Mucosa of descending colon (tissue), 3 donors: ENCODE results near the gene PNPLA7. TPM values are rescaled to one million over a fixed set of nuclear protein-coding genes. Genes with fewer than 3 reads are reported as not detected.
"Not testable (repeated sequence)": the region's sequence is repeated elsewhere in the genome, so short reads cannot be mapped to it uniquely, and the experiment has no call there.

Experiments
- ATAC-seq: fragments of 200-7000 bp; cut with Tn5 transposase; one replicate; pipeline ENCODE4 v1.9.1; 2020; ENCODE audit warnings: mild to moderate bottlenecking, moderate library complexity
- DNase-seq, 3 donors: peaks; one replicate each; pipeline ENCODE4 v3.0.0-alpha.2; 2020
- H3K36me3 ChIP-seq: fragments of 200-600 bp; one replicate; pipeline ENCODE4 v1.8.0; 2021; ENCODE audit warnings: low read depth, mild to moderate bottlenecking
- H3K4me1 ChIP-seq: fragments of 200-600 bp; one replicate; pipeline ENCODE4 v1.8.0; 2021; ENCODE audit warnings: low read depth, mild to moderate bottlenecking
- H3K4me3 ChIP-seq: fragments of 200-600 bp; one replicate; pipeline ENCODE4 v1.8.0; 2021; ENCODE audit warnings: mild to moderate bottlenecking
- H3K9me3 ChIP-seq: fragments of 200-600 bp; one replicate; pipeline ENCODE4 v1.8.0; 2021; ENCODE audit warnings: mild to moderate bottlenecking
- intact Hi-C, 2 donors: fragments of 100-400 bp; cut with DNase I in 1 of 2; cut with micrococcal nuclease in 1 of 2; formaldehyde crosslinking; loops; one replicate each; pipeline versions ENCODE4 v1.11.0 to v1.11.1; 2022; cut with DNase I, micrococcal nuclease
- total RNA-seq, 3 donors: library from RNA; stranded (reverse); fragmentation: NEBNext Ultra II Directional in 2 of 3; extraction: Animal tissue kit (Norgen Biotek cat#: 25700) in 2 of 3; gene quantifications; one replicate each; pipeline versions ENCODE4 v1.2.1 to v1.2.4, GENCODE V29; 2021 to 2023
- TF ChIP-seq, protein P1 (sequence below): fragments of 200-600 bp; IDR thresholded peaks from one replicate; pipeline ENCODE4 v1.8.0; 2022; ENCODE audit warnings: antibody characterized with exemption, mild to moderate bottlenecking
- donor health status: DM: no; HTN: no; CAD: no; lungs with moderate emphysema.
- donor health status: DM: no; HTN: no; CAD: no.
- donor health status: DM: no; HTN: yes; CAD: no.

Gene PNPLA7
- total RNA-seq, 3 donors from 2014 or later = 16.7 to 27.4 (median 17.2) TPM

DNA sequence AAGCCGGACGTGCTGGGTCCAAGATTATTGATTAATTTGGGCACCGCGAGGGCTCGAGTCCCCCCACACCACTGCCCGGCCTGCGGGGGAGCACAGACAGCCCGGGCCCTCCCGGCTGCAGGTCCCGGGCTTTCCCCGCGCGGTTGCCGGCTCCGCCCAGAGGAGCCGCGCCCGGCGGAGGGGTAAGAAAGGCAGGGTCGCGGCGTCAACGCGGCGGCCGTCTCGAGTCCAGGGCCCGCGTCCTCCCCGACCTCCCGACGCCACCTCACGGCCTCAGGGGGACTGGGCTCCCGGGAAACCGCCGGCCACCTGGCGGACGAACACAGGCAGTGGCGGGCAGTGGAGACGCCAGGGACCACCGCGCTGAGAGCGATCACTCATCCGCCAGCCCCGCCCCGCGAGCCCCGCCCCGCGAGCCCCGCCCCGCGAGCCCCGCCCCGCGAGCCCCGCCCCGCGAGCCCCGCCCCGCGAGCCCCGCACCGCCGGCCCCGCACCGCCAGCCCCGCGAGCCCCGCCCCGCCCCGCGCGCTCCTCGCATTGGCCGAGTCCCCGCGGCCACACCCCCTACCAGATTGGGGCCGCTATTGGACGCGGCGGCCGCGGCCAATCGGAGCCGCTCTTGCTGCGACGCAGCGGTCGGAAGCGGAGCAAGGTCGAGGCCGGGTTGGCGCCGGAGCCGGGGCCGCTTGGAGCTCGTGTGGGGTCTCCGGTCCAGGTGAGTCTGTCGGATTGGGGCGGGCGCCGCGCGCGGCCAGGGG lies 1.2 kb upstream of the PNPLA7 start, which contains the start of gene MRPL41:
MRPL41 (plus strand) TSS at position 616 of the 758 bp plus-strand sequence. CDS start 203 bp downstream, outside the sequence.
- peak; percentile 85 for ATAC-seq
- intact Hi-C loops = no loop called here

DNA sequence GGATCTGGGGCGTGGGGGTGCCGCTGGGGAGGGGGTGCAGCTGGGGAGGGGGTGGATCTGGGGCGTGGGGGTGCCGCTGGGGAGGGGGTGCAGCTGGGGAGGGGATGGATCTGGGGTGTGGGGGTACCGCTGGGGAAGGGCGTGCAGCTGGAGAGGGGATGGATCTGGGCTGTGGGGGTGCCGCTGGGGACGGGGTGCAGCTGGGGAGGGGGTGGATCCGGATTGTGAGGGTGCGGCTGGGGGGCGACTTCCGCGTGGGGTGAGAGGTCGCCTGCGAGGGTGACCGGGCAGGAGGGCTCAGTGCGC lies 709 bp upstream of the PNPLA7 start:
- intact Hi-C loops, H3K9me3 ChIP-seq, H3K36me3 ChIP-seq: not testable (repeated sequence)
- ATAC-seq (peak; percentile 3), DNase-seq (peak in 1 of 3 donors; percentile 78)
- Histone ChIP-seq H3K4me1 (peaks cover 13% of the 10 kb centered on the region), H3K4me3 (peak overlapping the region; percentile 38)

More for the DNA sequence above, 1.2 kb upstream of the PNPLA7 start, which contains the start of gene MRPL41:
- H3K36me3 ChIP-seq = no peaks in the 10 kb centered on the region
- H3K9me3 ChIP-seq = no peaks in the 10 kb centered on the region
- peak within 1 kb of the TSS; percentile 61 for H3K4me3 ChIP-seq
- H3K4me1 ChIP-seq = peaks cover 16% of the 10 kb centered on the region
- peak; percentile 93 to 94 (median 93) for DNase-seq
- TF ChIP-seq, protein P1, sequence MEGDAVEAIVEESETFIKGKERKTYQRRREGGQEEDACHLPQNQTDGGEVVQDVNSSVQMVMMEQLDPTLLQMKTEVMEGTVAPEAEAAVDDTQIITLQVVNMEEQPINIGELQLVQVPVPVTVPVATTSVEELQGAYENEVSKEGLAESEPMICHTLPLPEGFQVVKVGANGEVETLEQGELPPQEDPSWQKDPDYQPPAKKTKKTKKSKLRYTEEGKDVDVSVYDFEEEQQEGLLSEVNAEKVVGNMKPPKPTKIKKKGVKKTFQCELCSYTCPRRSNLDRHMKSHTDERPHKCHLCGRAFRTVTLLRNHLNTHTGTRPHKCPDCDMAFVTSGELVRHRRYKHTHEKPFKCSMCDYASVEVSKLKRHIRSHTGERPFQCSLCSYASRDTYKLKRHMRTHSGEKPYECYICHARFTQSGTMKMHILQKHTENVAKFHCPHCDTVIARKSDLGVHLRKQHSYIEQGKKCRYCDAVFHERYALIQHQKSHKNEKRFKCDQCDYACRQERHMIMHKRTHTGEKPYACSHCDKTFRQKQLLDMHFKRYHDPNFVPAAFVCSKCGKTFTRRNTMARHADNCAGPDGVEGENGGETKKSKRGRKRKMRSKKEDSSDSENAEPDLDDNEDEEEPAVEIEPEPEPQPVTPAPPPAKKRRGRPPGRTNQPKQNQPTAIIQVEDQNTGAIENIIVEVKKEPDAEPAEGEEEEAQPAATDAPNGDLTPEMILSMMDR = peak; percentile 20

DNA sequence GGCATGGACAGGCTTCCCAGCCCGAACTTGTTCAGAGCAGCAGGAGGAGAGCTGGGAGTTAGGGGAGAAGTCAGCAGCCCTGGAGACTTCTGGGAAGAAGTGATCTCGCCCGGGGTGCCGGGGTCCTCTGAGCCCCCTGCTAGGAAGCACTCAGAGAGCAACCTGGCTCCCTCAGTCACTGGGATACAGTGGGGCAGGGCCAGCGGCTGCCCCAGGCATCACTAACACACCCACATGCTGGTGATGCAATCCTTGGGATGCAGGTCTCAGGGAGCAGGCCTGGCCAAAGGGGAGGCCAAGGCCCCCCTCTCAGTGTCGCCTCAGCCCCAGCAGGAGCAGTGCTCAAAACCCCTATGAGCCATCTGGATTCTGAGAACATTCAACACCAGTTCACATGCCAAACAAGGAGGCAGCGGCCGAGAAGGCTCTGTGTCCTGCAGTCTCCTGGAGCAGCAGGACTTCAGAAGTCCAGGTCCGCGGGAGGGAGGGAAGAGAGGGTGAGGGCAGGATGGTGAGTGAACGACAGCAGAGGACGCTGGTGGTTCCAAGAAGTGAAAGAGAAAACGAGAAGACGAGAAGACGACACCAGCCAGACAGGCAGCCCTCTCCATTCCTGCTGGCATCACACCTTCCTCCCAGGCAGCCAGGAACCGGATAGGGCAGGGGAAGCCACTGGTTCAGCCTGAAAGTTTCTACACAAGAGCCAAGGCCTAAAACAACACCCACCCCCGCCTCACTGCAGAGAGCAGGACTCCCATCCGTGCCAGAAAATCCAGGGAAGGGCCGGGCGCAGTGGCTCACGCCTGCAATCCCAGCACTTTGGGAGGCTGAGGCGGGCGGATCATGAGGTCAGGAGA lies 2.3 kb downstream of the PNPLA7 start:
- no peak for DNase-seq
- peaks cover 13% of the 10 kb centered on the region for H3K4me1 ChIP-seq
- no peak for ATAC-seq
- intact Hi-C loops = no loop called here
- no peaks in the 10 kb centered on the region for H3K36me3 ChIP-seq
- TF ChIP-seq, protein P1 = no peak
- no peak overlapping the region for H3K4me3 ChIP-seq
- H3K9me3 ChIP-seq = peaks cover 3% of the 10 kb centered on the region

DNA sequence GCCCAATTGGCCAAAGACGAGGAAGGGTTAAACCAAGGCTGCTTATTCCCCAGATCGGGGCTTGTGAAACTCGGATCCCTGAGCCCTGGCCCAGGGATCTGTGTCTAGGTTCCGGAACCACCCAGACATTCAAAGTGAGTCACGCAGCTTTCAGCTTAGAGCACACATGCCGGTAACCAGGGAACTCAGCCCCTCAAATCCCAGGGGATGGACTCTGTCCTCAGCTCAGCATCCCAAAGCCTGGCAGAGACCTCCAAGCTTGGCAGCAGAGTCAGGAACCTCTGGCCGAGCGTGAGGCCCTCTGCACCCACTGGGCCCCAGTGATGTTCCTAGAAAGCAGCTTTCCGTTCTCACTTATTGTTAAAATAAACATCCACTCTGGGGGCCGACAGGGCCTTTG lies 5.1 kb downstream of the PNPLA7 start:
- DNase-seq = no peak
- Histone ChIP-seq H3K36me3 (no peaks in the 10 kb centered on the region), H3K4me3 (no peak overlapping the region), H3K4me1 (peaks cover 9% of the 10 kb centered on the region), H3K9me3 (peaks cover 3% of the 10 kb centered on the region)
- intact Hi-C loops = no loop called here
- no peak for ATAC-seq
- TF ChIP-seq, protein P1 = no peak

DNA sequence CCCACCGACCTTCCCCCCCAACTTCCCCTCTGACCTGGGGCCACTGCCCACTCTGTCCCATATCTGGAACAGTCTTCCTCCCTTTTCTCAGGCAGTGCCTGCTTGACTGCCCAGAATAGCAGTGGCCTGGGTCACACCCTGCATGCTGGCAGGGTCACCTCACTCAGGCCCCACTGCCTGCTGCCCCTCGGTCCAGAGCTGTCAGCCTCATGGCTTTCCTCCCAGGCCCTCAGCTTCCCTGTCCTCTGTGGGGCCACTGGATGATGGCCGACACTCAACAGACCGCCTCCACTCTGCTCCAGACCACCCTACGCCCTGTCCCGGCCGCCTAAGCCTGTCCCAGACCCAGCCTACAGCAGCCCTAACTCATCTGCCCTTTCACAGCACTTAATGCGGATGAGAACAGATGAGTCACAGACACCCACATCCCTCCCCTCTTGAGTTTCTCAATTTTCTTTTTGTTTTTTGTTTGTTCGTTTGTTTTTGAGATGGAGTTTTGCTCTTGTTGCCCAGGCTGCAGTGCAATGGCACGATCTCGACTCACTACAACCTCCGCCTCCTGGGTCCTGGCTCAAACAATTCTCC lies 5.9 kb downstream of the PNPLA7 start:
- TF ChIP-seq, protein P1 = no peak
- intact Hi-C loops = no loop called here
- Histone ChIP-seq H3K4me1 (peaks cover 2% of the 10 kb centered on the region), H3K36me3 (no peaks in the 10 kb centered on the region), H3K4me3 (no peak overlapping the region), H3K9me3 (peaks cover 3% of the 10 kb centered on the region)
- ATAC-seq (peak; percentile 46), DNase-seq (no peak)
